ENCODE results near the gene CNIH1.
"Not testable (repeated sequence)": the region's sequence is repeated elsewhere in the genome, so short reads cannot be mapped to it uniquely, and the experiment has no call there.

The CNIH1 gene

DNA sequence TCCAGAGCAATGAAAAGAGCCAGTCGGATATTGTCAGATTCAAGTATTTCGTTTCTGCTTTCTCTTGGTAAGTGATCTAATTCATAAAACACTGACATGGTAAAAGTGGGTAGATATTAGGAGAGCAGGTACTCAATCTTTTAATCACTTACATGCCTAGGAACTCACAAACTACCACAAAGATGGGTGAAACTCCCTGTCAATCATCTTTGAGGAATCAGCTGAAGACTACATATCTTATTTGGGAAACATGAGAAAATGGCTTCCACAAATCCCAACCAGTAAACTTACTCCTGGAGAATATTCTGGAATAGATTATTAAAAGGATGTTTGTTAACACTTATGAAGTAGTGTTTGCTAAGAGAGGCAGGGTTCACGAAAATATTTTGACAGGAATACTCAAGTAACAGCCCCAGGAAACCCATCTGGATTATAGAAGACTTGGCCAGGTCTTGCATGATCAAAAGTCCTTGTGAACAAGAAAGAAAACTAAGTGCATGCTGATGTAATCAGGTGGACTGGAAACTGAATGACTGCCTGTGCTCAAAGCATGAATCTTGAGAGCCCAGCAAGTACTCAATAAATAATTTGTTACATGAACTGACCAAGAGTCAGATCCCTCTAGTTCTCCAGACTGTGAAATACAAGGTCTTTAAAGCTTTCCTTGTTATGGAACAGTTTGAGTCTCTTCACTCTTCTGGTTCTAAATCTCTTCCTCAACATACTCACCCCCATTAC is 15.5 kb downstream of the CNIH1 start:
- no peak for DNase-seq

DNA sequence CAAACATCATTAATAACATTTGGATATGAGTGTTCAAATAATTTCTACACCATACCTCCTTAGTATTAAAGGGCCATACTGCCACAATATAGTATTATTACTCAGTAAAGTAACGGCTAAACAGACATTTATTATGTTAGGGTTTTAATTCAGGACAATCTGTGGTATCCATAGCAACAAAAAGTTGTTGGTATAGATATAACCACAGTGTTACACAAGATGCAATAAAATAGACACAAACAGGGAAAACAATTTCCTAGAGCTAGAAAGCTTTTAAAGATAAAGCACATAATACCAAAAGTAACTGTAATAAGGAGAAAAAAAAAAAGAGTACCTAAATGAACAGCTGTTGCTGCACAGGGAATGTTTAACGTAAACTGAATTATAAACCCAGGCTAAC is 16.1 kb downstream of the CNIH1 start:
- DNase-seq, result no peak

DNA sequence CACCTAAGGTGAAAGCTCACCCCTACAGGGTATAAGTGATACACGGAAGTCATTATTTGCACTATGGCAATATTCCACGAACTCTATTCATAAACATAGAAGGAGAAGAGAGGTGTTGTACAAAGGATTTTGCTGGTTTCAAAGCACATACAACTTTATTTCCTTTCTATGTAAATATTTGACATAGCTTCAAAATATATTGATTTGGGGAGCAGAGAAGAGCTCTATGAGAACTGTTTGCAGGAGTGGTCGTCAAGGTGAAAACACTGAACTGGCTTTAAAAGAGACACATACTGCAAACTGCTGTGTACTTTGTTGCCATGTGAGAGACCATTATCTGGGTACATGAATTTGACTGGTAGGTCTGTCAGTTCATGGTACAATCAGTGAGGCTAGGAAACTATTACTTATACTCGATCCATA is 16.7 kb downstream of the CNIH1 start:
- DNase-seq, result no peak

DNA sequence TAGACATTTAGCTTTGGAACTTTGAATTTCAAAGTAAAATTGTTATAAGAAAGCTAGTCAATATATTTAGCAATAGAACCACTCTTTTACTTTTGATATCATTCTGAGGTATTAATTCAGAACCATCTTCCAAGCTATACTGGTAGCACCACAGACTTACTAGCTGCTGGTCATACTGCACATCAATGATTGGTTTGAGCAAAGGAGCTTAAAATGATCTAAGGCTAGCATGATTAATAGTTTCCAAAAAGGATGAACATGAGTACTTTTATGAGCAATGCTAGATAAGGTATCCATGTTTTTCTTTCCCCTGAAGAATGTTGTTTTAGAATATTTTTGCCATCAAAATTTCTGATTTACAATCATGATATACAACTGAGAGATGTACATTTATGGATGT is 17.2 kb downstream of the CNIH1 start:
- DNase-seq, result no peak

DNA sequence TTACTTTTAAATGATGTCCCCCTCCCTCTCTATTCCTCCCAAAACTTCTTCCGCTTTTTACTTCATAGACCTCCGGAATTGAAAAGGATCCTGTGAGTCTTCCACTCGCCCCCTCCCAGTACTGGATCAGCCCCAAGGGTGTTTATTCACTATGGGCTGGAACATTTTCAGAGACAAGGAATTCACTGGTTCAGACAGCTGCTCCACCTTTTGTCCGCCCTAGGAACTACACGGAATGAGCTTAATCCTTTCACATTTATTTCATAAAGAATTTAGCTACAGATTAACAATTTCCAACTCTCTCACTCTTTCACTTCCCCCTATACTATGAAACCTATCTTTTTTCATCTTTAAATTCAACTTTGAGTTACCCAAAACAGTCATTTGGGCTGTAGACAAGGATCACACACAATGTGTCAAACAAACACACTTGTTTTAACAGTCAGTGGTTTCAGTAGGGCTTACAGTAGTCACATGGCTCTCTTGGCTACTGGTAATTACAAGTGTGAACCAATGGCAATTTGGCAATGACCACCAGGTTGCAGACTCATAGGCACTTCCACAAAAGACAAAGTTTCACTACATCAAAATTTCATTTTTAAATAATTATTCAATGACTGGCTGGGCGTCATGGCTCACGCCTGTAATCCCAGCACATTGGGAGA is 20.6 kb downstream of the CNIH1 start:
- peak; percentile 10 for DNase-seq

DNA sequence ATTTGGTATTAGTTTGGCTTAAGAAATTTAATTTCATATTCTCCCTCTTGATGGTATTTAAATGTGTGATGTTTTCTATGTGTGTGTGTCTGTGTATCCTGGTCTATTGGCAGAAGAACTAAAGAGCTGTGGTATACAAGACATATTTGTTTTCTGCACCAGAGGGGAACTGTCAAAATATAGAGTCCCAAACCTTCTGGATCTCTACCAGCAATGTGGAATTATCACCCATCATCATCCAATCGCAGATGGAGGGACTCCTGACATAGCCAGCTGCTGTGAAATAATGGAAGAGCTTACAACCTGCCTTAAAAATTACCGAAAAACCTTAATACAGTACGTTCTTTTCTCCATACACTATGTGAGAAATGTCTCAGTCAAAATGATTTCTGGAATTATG is 29.8 kb downstream of the CNIH1 start:
- no peak for DNase-seq

DNA sequence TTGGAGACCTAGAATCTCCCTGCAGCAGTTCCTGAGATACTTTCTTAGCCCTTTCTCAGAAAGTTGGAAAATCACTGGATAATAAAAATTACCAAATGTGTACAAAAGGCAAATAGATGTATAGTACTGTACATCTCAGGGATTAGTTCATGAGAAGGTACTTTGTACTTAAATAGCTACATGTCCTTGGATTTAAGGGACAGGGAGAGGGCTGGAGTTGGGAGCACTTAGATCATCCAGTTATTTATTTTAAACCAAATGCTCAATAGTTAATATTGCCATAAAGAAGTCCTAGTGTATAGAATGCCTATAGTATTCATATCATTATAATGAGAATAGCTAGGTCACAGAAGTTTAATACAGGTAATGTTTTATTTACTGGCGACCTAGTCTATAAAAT is 31.0 kb downstream of the CNIH1 start:
- no peak for DNase-seq

DNA sequence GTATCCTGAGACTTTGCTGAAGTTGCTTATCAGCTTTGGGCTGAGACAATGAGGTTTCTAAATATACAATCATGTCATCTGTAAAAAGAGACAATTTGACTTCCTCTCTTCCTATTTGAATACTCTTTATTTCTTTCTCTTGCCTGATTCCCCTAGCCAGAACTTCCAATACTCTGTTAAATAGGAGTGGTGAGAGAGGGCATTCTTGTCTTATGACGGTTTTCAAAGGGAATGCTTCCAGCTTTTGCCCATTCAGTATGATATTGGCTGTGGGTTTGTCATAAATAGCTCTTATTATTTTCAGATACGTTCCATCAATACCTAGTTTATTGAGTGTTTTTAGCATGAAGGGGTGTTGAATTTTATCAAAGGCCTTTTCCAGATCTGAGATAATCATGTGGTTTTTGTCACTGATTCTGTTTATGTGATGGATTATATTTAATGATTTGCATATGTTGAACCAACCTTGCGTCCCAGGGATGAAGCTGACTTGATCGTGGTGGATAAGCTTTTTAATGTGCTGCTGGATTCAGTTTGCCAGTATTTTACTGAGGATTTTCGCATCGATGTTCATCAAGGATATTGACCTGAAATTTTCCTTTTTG is 37.7 kb downstream of the CNIH1 start:
- not testable (repeated sequence) for DNase-seq

DNA sequence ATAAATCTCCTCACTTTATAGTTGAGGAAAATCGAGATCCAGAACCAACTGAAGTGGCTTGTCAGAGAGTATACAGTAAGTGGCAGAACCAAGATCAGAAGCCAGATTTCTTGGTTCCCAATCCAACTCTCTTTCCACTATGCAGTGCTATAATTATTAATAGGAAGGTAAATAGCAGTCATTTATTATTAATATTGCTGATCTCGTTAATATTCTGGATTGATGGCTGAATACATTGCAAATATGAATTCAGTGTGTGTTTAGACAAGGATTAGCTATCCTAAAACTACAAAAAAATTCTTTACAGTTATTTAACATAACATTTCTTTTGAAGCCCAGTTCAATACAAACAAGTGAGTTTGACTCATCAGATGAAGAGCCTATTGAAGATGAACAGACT is 41.6 kb downstream of the CNIH1 start:
- DNase-seq, result no peak

DNA sequence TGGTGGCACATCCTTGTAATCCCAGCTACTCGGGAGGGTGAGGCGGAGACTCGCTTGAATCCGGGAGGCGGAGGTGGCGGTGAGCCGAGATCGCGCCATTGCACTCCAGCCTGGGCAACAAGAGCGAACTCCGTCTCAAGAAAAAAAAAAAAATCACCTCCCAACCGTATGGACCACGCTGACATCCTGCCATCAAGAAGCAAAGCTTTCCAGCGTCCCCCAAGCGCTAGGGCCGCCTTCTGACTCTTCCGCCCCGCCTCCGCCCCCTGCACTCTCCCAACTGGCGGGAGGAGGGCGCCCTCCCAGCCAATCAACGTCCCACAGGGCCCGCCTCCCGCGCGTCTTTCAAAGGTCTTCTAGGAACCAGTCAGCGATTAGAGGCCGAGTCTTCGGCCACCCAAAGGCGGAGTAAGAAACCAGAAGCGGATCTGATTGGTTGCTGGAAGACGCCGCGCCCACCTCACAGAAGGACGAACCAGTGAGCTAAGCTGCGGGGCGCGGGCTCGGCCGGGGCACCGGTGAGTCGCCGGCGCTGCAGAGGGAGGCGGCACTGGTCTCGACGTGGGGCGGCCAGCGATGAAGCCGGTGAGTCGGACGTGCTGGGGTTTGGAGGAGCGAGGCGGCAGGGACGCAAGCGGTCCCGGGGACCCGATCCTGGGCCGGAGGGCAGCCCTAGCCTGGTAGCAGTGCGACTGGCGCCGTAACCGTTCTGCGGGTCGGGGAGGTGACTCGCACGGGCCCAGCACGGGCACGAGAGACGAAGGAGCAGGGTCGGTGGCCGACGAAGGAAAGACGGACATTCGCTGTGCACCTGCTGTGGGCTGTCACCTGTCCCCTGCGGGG is 44.5 kb downstream of the CNIH1 start, which contains the start of gene CDKN3:
Gene CDKN3, plus strand, starts transcription at position 515 of the 843 bp plus-strand sequence. Its CDS starts 62 bp downstream, at position 577.
- DNase-seq, result peak; percentile 99

DNA sequence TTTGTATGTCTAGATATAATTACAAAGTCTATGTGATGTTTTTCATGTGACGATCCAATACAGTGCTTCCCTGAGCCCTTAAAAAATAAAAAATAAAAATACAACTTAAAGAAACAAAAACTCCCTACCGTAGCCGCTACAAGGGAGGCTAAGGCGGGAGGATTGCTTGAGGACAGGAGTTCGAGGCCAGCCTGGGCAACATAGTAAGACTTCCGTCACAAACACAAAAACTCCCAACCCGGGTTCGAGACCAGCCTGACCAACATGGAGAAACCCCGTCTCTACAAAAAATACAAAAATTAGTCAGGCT is 45.0 kb downstream of the CNIH1 start:
- no peak for DNase-seq

DNA sequence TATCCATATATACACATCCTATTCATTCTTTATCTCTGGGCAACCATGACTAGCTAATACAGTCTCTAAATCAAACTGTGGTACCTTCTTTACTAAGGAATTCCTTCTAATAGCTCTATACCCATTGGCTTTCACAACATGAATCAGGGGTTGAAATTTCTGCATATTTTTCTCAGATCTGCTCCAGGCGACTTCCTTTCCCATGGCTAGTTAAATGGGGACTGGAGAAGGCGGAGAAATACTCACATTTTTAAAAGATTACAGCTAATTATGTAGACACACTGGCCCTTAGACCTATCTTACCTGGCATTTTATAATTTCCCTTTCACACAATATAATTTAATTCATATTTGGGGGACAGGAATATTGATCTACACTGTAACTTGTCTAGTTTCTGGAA is 45.5 kb downstream of the CNIH1 start:
- DNase-seq, result no peak

DNA sequence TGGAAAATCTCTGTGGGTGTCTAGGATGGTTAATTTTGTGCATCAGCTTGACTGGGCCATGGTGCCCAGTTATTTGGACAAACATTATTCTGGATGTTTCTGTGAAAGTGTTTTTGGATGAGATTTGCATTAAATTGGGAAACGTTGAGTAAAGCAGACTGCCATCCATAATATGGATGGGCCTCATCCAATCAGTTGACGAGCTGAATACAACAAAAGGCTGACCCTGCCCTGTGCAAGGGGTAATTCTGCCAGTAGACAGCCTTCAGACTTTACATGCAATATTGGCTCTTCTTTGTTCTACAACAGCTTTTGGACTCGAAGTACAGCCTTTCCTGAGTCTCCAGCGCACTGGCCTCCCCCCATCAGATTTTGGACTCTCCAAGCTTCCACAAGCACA is 45.9 kb downstream of the CNIH1 start:
- DNase-seq, result no peak

DNA sequence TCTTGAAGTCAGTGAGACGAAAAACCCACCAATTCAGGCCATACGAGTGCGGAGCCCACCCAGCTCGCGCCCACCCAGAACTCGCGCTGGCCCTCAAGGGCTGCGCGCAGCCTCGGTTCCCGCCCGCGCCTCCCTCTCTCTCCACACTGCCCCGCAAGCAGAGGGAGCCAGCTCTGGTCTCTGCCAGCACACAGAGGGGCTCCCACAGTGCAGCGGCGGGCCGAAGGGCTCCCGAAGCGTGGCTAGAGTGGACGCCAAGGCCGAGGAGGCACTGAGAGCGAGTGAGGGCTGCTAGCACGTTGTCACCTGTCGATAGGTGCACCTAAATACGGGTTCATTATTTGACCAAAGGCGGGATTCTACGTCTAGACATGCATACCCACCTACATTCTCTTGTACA is 46.6 kb downstream of the CNIH1 start:
- DNase-seq, result no peak

DNA sequence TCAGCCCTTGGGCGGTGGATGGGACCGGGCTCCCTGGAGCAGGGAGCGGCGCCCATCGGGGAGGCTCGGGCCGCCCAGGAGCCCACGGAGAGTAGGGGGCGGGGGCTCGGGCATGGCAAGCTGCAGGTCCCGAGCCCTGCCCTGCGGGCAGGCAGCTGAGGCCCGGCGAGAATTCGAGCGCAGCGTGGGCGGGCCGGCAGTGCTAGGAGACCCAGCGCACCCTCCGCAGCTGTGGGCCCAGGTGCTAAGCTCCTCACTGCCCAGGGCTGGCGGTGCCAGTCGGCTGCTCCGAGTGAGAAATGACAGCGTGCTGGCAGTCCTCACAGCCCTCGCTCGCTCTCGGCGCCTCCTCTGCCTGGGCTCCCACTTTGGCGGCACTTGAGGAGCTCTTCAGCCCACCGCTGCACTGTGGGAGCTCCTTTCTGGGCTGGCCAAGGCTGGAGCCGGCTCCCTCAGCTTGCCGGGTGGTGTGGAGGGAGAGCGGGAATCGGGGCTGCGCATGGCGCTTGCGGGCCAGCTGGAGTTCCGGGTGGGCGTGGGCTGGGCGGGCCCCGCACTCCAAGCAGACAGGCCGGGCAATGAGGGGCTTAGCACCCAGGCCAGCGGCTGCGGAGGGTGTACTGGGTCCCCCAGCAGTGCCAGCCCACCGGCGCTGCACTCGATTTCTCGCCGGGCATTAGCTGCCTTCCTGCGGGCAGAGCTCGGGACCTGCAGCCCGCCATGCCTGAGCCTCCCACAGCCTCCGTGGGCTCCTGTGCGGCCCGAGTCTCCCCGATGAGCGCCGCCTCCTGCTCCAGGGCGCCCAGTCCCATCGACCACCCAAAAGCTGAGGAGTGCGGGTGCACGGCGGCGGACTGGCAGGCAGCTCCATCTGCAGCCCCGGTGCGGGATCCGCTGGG is 47.9 kb downstream of the CNIH1 start:
- DNase-seq, result not testable (repeated sequence)

DNA sequence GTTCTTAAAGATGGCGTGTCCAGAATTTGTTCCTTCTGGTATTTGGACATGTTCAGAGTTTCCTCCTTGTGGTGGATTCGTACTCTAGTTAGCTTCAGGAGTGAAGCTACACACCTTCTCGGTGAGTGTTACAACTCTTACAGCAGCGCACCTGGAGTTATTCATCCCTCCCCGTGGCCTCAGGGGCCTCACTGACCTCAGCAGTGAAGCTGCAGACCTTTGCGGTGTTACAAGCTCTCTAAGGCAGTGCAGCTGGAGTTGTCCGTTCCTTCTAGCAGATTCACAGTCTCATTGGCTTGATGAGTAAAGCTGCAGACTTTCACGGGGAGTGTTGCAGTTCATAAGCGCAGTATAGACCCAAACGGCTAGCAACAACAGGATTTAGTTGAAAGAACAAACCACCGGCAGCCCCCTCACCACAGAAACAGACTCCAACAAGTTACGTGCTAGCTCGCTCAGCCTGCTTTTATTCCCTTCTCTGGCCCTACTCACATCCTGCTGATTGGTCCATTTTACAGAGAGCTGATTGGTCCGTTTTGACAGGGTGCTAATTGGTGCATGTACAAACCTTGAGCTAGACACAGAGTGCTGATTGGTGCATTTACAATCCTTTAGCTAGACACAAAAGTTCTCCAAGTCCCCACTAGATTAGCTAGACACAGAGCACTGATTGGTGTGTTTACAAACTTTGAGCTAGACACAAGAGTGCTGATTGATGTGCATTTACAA is 48.9 kb downstream of the CNIH1 start:
- no peak for DNase-seq

DNA sequence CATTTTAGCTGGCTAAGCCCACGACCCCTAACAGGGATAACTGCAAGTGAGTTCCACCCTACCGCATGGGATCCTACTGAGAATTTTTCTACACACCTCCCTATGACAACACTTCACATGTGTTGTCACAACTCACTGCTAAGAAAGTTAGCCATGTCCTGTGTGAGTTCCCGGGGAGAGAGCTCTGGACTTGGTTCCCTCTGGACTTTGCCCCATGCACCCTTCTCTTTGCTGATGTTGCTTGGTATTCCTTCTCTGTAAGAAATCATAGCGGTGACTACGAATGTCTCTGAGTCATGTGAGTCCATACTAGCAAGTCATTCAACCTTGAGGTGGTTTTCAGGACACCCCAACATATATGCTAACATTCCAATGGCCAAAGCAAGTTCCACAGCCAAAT is 53.8 kb downstream of the CNIH1 start:
- DNase-seq, result no peak

DNA sequence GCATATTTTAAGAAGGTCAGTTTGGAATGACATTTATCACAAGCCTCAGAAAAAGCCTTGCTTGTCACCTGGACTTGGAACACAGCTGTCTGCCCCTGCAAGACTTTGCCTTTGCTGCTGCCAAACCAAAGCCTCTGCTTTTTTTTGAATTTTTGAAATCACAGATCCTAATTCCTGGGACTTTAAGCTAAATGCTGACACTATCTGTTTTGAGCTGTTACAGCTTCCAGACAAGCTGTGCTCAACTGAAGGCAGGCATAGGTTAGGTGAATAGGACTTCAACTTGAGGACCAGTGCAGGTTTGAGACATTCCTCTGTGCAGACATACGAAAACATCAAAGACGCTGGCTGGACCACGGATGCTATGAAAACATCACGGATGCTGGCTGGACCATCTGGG is 55.6 kb downstream of the CNIH1 start:
- DNase-seq, result no peak

DNA sequence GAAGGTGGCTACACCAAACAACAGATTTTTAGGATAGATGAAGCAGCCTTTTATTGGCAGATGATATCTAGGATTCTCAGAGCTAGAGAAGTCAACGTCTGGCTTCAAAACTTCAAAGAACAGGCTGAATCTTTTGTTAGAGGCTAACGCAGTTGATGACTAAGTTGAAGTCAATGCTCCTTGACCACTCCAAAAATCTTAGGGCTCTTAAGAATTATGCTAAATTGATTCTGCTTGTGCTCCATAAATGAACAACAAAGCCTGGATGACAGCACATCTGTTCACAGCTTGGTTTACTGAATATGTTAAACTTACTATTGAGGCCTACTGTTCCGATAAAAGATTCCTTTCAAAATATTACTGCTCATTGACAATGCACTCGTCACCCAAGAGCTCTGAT is 57.3 kb downstream of the CNIH1 start:
- no peak for DNase-seq

DNA sequence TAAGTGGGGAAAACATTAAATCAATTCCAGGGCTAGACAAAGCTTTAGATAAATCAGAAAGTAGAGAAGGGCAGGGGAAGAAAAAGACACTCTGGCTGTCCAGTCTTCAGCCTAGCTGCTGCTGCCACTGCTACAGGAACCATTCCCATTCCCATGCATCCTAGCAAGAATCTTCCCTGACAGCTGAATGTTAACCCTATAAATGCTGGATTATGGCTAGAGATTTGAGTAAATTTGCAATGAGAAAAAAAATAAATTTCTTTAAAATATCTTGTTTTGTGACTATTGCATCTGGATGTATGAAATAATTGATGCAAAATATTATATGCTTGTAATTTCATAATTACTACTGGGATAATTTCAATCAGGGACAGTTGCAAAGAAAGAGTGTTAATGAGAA is 59.4 kb downstream of the CNIH1 start:
- no peak for DNase-seq

DNA sequence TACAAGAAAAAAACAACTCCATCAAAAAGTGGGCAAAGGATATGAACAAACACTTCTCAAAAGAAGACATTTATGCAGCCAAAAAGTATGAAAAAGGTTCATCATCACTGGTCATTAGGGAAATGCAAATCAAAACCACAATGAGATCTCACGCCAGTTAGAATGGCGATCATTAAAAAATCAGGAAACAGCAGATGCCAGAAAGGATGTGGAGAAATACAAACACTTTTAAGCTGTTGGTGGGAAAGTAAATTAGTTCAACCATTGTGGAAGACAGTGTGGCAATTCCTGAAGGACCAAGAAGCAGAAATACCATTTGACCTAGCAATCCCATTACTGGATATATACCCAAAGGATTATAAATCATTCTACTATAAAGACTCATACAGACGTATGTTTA is 60.6 kb downstream of the CNIH1 start:
- DNase-seq, result not testable (repeated sequence)

DNA sequence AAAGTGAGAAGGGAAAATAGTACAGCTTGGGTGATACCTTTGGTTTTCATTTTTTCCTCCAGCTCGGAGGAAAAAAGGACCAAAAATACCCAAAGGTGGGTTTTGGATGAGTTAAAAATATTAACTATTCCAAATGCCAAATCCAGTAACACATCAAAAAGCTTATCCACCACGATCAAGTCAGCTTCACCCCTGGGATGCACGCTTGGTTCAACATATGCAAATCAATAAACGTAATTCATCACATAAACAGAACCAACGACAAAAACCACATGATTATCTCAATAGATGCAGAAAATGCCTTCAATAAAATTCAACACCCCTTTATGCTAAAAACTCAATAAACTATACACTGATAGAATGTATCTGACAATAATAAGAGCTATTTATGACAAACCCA is 62.3 kb downstream of the CNIH1 start:
- not testable (repeated sequence) for DNase-seq

Measured in COR-L47 (cell line).